Suprapubic skin (tissue), 3 donors: ENCODE measurements around the gene C21orf91.

Experiments used
- CTCF ChIP-seq, 2 donors: fragments of 200-600 bp in 1 of 2; fragments of 450-650 bp in 1 of 2; sonication (generic) in 1 of 2; IDR thresholded peaks; one replicate each; pipeline ENCODE4 v1.5.1; 2016 to 2019; ENCODE audit warnings: antibody characterized with exemption in 2 of 2, mild to moderate bottlenecking in 1 of 2, moderate library complexity in 1 of 2
- POLR2AphosphoS5 ChIP-seq, 3 donors: sonication (generic); formaldehyde crosslinking; IDR thresholded peaks; one replicate each; pipeline ENCODE4 v1.6.1; 2017; ENCODE audit warnings: antibody characterized with exemption in 3 of 3

GRCh38 chr21:17784180-17784598, 35.0 kb downstream of the C21orf91 start:
- no peak for TF ChIP-seq CTCF (IDR thresholded peaks at IDR 0.05)
- TF ChIP-seq POLR2AphosphoS5 (IDR thresholded peaks at IDR 0.05), result no peak
